Measurements from ENCODE around the gene GRK2.
"Not testable (repeated sequence)": the region's sequence is repeated elsewhere in the genome, so short reads cannot be mapped to it uniquely, and the experiment has no call there.

GRK2 gene

DNA sequence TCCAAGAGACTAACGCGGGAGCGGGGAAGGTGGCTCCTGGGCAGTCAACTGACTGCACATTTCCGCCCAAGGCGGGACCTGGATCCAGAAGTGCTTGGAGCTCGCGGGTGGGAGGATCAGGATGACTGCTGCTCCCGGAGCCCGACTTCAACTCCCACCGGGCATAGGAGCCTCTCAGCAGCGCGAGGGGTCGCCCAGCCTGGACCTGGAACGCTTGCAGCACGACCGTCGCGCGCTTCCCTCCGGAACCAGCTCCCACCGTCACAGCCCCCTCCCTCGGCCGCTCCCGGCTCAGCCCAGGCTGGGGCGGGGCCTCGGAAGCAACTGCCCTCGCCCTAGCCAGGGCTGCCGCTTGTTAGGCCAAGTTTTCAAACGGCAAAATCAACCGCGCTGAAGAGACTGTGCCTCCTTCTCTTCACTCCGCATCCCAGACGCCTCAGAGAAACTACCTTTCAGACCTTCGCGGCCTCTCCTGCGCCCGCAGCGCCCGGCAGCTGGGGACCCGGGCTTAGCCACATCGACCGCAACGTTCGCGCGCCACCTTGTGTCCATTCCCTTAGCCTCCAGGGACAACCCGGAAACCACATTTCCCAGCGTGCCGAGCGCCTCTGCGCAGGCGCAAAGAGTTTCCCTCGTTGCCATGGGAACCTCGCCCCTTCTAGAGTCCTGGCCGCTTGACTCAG lies 51.1 kb downstream of the GRK2 start:
- peak; percentile 95 for DNase-seq

DNA sequence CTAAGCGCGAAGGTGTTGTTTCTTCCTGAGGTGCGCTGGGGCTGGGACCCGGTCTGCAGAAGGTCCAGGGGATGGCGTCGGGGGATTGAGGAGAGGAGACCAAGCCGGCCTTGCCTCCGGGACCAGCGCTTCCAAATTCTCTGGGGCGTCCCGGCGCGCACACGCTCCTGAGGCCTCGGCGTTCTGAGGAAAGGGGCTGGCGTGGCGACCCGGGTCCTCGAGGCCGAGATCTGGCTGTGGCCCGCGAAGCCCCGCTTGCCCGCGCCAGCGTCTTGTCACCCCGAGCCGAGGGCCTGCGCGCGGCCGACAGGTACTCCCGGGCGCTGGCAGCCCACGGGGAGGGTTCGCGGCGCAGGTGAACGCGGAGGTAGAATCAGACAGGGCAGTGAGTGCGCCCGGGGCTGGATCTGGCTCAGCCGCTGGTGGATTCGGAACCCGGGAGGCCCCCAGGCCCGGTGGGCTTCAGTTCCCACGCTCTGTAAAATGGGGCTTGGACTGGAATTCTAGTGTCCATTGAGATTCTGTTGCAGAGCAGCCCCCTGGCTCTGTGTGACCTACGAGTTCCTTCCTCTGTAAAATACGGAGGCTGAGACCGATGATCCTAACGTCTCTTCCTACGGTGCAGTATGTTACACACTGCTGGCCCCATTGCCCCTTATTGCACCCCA lies 51.7 kb downstream of the GRK2 start:
- DNase-seq: no peak

DNA sequence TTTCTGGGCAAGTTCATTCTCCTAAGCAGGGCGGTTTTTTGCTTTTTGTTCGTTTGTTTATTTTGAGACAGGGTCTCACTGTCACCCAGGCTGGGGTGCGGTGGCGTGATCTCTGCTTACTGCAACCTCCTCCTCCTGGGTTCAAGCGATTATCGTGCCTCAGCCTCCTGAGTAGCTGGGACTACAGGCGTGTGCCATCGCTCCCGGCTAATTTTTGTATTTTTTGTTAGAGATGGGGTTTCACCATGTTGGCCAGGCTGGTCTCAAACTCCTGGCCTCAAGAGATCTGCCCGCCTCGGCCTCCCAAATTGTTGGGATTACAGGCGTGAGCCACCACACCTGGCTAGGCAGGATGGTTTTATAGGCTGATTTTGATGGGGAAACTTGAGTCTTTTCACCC lies 52.6 kb downstream of the GRK2 start:
- DNase-seq: not testable (repeated sequence)

DNA sequence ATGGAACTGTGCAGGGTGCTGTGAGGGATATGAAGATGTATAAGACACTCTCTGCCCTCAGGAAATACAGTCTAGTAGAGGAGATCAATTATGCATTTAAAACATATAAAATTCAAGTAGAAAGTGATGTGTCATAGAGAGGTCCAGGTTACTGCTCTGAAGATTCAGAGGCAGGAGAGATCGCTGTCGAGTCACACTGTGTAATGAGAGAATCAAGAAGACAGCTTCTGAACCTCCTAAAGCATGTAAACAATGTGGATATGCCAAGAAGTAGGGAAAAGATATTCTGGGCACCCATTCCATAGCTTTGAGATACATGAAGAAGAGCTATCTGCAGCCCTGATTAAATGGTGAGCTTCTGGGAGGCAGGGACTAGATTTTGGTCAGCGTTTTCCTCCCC lies 53.7 kb downstream of the GRK2 start:
- no peak for DNase-seq

DNA sequence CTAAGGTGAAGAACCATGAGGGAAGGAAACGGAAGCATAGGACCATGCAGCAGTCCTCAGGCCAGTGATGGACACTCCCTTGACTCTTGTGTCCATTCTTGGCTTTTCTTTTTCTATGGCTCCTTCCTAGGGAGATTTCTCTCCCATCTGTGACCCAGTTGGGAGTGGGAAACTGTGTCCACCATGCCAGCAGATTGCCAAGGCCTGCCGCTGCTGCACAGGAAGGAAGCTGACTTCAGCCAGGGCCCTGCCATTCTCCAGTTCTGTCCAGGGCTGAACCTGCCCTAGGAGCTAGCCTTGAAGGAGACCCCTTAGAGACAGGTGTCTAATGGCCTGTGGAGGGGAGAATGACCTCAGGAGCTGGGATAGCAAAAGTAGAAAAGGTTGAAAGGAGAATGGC lies 54.4 kb downstream of the GRK2 start:
- DNase-seq: no peak

DNA sequence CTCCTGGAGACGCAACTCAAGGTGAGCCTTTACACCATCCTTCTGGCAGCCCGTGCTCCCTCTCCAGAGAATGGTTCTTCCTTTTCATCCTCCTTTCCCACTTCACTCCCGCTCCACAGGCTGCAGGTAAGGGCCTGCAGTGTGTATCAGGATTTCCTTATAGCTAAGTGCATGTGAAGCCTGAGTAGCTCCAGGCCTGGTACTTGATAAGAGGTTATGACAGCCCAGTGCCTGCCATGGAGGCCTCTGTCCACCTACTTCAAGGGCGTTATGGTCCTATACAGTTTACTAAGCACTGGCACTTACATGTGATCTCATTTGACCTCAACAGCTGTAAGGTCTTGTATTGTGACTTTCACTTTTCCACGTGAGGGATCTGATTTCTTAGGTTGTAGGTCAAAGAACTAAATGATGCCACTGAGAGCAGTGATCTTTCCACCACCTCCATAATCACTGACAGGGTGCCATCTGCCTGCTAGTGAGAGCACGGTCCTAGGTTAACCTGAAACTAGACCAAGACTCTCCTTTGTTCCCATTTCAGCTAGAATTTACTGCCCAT lies 55.1 kb downstream of the GRK2 start:
- DNase-seq: no peak

DNA sequence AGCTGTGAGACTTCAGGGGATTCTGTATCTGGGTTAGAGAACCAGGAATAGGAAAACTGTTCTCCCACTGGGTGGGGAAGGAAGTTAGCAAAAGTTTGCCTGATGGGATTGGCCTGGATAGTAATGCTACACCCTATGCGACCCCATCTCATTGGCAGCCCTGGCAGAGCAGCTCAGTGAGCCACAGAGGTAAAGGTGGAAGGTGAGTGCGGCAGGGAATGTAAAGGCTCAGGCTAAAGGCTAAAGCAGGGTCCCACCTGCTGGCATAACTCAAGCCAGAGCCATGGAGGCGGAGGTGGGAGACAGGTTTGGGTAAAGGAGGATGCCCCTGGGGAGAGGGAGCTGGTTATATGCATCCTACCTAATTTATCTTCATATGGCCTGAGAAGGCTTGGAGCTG lies 55.8 kb downstream of the GRK2 start:
- DNase-seq: no peak

DNA sequence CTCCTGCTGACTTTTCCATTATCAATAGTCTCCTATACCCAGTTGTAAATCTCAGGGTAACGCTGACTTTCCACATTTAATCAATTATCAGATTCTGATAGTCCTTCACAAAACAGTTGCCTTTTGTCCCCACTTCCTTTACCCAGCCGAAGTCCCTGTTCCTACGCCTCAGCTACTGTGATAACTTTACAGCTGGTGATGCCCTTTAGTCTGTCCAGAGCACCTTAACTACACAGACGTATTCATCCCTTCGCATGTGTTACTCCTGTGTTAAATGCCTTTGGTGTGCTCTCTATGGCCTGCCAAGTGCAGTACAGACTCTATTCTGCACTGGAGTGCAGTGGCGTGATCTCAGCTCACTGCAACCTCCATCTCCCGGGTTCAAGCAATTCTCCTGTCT lies 57.3 kb downstream of the GRK2 start:
- DNase-seq: no peak

DNA sequence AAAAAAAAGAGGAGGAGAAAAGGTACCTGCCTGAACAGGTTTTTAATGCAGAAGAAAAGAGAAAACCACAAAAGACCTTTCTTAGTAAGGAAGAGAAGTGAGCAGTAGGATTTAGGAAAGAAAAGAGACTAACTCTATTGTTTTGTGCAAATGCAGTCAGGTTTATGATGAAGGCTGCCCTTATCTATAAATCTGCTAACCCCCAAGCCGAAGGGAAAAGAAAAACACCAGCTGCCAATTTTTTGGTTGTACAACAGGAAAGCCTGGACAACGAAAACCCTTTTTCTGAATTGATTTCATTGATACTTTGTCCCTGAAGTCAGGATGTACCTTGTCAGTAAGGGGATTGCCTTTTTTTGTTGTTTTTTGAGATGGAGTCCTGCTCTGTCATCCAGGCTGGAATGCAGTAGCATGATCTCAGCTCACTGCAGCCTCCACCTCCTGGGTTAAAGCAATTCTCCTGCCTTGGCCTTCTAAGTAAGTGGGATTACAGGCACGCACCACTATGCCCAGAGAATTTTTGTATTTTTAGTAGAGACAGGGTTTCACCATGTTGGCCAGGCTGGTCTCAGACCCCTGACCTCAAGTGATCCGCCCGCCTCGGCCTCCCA lies 65.9 kb downstream of the GRK2 start:
- DNase-seq: no peak
